Measurements from ENCODE around the gene ZNF101. TPM values are rescaled to one million over a fixed set of nuclear protein-coding genes. Genes with fewer than 3 reads are reported as not detected.

The ZNF101 gene
- total RNA-seq, 1 experiment from 2014 or later = 15.6 TPM

DNA sequence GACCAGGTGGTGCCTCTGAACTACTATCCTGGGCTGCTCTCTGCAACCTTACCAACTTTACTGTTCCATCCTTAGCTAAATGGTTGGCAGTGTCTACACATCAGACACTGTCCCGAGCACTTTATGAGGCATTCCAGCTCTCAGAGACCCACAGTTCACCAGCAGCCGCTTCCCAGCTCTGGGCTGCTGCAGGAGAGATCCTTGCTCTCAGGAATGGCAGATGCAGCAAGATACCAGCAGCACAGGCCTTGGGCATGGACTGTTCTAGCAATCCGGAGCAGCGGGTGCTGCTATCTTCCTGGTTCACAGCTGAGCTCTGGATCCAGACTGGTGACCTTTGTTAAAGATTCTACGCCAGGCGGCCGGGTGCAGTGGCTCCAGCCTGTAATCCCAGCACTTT is 37.3 kb upstream of the ZNF101 start:
- intact Hi-C loops (cut with micrococcal nuclease; ENCODE audit: unreplicated experiment) = no loop called here
- H3K4me1 ChIP-seq (ENCODE audit: control insufficient read depth, insufficient read depth, low read length) = peaks cover 3% of the 10 kb centered on the region; the same call in 1 of the 2 replicates
- CTCF ChIA-PET = no interaction called here
- no peak for ATAC-seq
- BruUV-seq (replicated peaks) = no TSS peak
- in situ Hi-C loops (cut with HindIII; ENCODE audit: low pct_unique_long_range_greater_than_20kb, low sequenced_read_pairs) = no loop called here
- POLR2A ChIA-PET = no interaction called here
- DNase-seq (ENCODE audit: low read depth, low spot score) = no peak
- no peaks in the 10 kb centered on the region for H3K27me3 ChIP-seq (ENCODE audit: control insufficient read depth, insufficient read depth, low read length)
- no peak overlapping the region for H3K4me3 ChIP-seq (ENCODE audit: low read depth in 2 of 2, low read length in 2 of 2)
- no peaks in the 10 kb centered on the region for H3K36me3 ChIP-seq (ENCODE audit: control insufficient read depth, insufficient read depth, low read length)
- no peak overlapping the region for H3K27ac ChIP-seq (ENCODE audit: low read length)
- H3K9me3 ChIP-seq (ENCODE audit: control insufficient read depth, insufficient read depth, low read depth, low read length) = no peaks in the 10 kb centered on the region
- TF ChIP-seq TCF7L2 (IDR thresholded peaks at IDR 0.05; ENCODE audit: low read depth, low read length) (no peak), SIN3A (IDR thresholded peaks at IDR 0.05; ENCODE audit: borderline replicate concordance, insufficient read depth, low read depth, low read length) (no peak), POLR2AphosphoS5 (IDR thresholded peaks at IDR 0.05; ENCODE audit: low read depth, low read length) (no peak)
- TF ChIP-seq, protein P1, sequence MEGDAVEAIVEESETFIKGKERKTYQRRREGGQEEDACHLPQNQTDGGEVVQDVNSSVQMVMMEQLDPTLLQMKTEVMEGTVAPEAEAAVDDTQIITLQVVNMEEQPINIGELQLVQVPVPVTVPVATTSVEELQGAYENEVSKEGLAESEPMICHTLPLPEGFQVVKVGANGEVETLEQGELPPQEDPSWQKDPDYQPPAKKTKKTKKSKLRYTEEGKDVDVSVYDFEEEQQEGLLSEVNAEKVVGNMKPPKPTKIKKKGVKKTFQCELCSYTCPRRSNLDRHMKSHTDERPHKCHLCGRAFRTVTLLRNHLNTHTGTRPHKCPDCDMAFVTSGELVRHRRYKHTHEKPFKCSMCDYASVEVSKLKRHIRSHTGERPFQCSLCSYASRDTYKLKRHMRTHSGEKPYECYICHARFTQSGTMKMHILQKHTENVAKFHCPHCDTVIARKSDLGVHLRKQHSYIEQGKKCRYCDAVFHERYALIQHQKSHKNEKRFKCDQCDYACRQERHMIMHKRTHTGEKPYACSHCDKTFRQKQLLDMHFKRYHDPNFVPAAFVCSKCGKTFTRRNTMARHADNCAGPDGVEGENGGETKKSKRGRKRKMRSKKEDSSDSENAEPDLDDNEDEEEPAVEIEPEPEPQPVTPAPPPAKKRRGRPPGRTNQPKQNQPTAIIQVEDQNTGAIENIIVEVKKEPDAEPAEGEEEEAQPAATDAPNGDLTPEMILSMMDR (IDR thresholded peaks at IDR 0.05) = no peak
- TF ChIP-seq, protein P2, sequence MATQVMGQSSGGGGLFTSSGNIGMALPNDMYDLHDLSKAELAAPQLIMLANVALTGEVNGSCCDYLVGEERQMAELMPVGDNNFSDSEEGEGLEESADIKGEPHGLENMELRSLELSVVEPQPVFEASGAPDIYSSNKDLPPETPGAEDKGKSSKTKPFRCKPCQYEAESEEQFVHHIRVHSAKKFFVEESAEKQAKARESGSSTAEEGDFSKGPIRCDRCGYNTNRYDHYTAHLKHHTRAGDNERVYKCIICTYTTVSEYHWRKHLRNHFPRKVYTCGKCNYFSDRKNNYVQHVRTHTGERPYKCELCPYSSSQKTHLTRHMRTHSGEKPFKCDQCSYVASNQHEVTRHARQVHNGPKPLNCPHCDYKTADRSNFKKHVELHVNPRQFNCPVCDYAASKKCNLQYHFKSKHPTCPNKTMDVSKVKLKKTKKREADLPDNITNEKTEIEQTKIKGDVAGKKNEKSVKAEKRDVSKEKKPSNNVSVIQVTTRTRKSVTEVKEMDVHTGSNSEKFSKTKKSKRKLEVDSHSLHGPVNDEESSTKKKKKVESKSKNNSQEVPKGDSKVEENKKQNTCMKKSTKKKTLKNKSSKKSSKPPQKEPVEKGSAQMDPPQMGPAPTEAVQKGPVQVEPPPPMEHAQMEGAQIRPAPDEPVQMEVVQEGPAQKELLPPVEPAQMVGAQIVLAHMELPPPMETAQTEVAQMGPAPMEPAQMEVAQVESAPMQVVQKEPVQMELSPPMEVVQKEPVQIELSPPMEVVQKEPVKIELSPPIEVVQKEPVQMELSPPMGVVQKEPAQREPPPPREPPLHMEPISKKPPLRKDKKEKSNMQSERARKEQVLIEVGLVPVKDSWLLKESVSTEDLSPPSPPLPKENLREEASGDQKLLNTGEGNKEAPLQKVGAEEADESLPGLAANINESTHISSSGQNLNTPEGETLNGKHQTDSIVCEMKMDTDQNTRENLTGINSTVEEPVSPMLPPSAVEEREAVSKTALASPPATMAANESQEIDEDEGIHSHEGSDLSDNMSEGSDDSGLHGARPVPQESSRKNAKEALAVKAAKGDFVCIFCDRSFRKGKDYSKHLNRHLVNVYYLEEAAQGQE (IDR thresholded peaks at IDR 0.05; ENCODE audit: insufficient read depth in 1 of 2, low read depth in 2 of 2, low read length in 1 of 2) = no peak

GRCh38 chr19:19632661-19633060 is 36.0 kb upstream of the ZNF101 start:
- no peak for DNase-seq (ENCODE audit: low read depth, low spot score)
- Histone ChIP-seq H3K4me3 (ENCODE audit: low read depth in 2 of 2, low read length in 2 of 2) (no peak overlapping the region), H3K36me3 (ENCODE audit: control insufficient read depth, insufficient read depth, low read length) (no peaks in the 10 kb centered on the region), H3K9me3 (ENCODE audit: control insufficient read depth, insufficient read depth, low read depth, low read length) (no peaks in the 10 kb centered on the region), H3K27me3 (ENCODE audit: control insufficient read depth, insufficient read depth, low read length) (no peaks in the 10 kb centered on the region), H3K27ac (ENCODE audit: low read length) (no peak overlapping the region), H3K4me1 (ENCODE audit: control insufficient read depth, insufficient read depth, low read length) (peaks cover 3% of the 10 kb centered on the region; the same call in 1 of the 2 replicates)
- BruUV-seq (replicated peaks) = no TSS peak
- TF ChIP-seq SIN3A (IDR thresholded peaks at IDR 0.05; ENCODE audit: borderline replicate concordance, insufficient read depth, low read depth, low read length) = no peak
- TF ChIP-seq TCF7L2 (IDR thresholded peaks at IDR 0.05; ENCODE audit: low read depth, low read length) = no peak
- TF ChIP-seq, protein P2 (IDR thresholded peaks at IDR 0.05; ENCODE audit: insufficient read depth in 1 of 2, low read depth in 2 of 2, low read length in 1 of 2) = no peak
- no peak for TF ChIP-seq POLR2AphosphoS5 (IDR thresholded peaks at IDR 0.05; ENCODE audit: low read depth, low read length)
- TF ChIP-seq, protein P1 (IDR thresholded peaks at IDR 0.05) = no peak
- in situ Hi-C loops (cut with HindIII; ENCODE audit: low pct_unique_long_range_greater_than_20kb, low sequenced_read_pairs) = no loop called here
- intact Hi-C loops (cut with micrococcal nuclease; ENCODE audit: unreplicated experiment) = no loop called here
- ChIA-PET CTCF (no interaction called here), POLR2A (no interaction called here)
- ATAC-seq = no peak
